Endodermal cell (in vitro differentiated cells): Measurements from ENCODE around the gene TUT7. TPM values are rescaled to one million over a fixed set of nuclear protein-coding genes. Genes with fewer than 3 reads are reported as not detected.

Source experiments
- DNase-seq: peaks from one replicate; pipeline ENCODE4 v3.0.0-alpha.2; 2017
- H3K27ac ChIP-seq: 2 replicates; pipeline ENCODE4 v1.5.1; 2013; ENCODE audit warnings: mild to moderate bottlenecking, low read depth, low read length, moderate library complexity
- H3K27me3 ChIP-seq: 2 replicates; pipeline ENCODE4 v1.6.1; 2013; ENCODE audit warnings: mild to moderate bottlenecking, low read length, moderate library complexity; ENCODE audit not compliant: insufficient read depth, control insufficient read depth, poor library complexity, severe bottlenecking
- H3K36me3 ChIP-seq: 2 replicates; pipeline ENCODE4 v1.7.0; 2013; ENCODE audit warnings: mild to moderate bottlenecking, low read length, moderate library complexity; ENCODE audit not compliant: control insufficient read depth, insufficient read depth
- H3K4me1 ChIP-seq: one replicate; pipeline ENCODE4 v1.7.0; 2013; ENCODE audit warnings: low read length; ENCODE audit not compliant: control insufficient read depth, insufficient read depth
- H3K4me3 ChIP-seq: 2 replicates; pipeline ENCODE4 v1.5.1; 2013; ENCODE audit warnings: mild to moderate bottlenecking, low read length, moderate library complexity
- H3K9ac ChIP-seq: 2 replicates; pipeline ENCODE4 v1.6.1; 2013; ENCODE audit warnings: mild to moderate bottlenecking, low read length, moderate library complexity; ENCODE audit not compliant: poor library complexity, severe bottlenecking; ENCODE audit errors: extremely low read depth
- H3K9me3 ChIP-seq: 2 replicates; pipeline ENCODE4 v1.6.1; 2013; ENCODE audit warnings: mild to moderate bottlenecking, low read length, moderate library complexity; ENCODE audit not compliant: control insufficient read depth
- H3K27ac Mint-ChIP-seq: 2 replicates; pipeline ENCODE4 v1.8.0; 2020; ENCODE audit warnings: mixed read lengths
- H3K27me3 Mint-ChIP-seq: 2 replicates; pipeline ENCODE4 v1.8.0; 2021; ENCODE audit warnings: mild to moderate bottlenecking, mixed read lengths; ENCODE audit not compliant: insufficient read depth
- H3K36me3 Mint-ChIP-seq: 2 replicates; pipeline ENCODE4 v1.8.0; 2020; ENCODE audit warnings: low read depth, mixed read lengths
- H3K4me1 Mint-ChIP-seq: 2 replicates; pipeline ENCODE4 v1.8.0; 2020; ENCODE audit warnings: mixed read lengths
- H3K4me3 Mint-ChIP-seq: 2 replicates; pipeline ENCODE4 v1.8.0; 2020; ENCODE audit warnings: mild to moderate bottlenecking, moderate library complexity, mixed read lengths
- H3K9me3 Mint-ChIP-seq: 2 replicates; pipeline ENCODE4 v1.8.0; 2020; ENCODE audit warnings: mild to moderate bottlenecking, mixed read lengths
- WGBS, 2 experiments: methylation state at CpG; one replicate each; pipeline versions ENCODE4 v1.1.5 to v1.1.7; 2013; ENCODE audit warnings: missing lambda C conversion rate in 2 of 2, mixed read lengths in 1 of 2; ENCODE audit not compliant: insufficient coverage in 1 of 2, insufficient read length in 1 of 2; 5-methylcytosine and 5-hydroxymethylcytosine counted together
- total RNA-seq, 2 donors: library from RNA; stranded (reverse); fragmentation: NEBNext Ultra II Directional in 1 of 2; extraction: Animal tissue kit (Norgen Biotek cat#: 25700) in 1 of 2; gene quantifications; 2 replicates in 1 of 2; 3 replicates in 1 of 2; pipeline ENCODE4 v1.2.1, GENCODE V29; 2021
- TF ChIP-seq, protein P1 (sequence below): fragments of 200-600 bp; sonication (generic); conservative IDR thresholded peaks from 2 replicates; pipeline ENCODE4 v1.5.0; 2021; ENCODE audit warnings: antibody characterized with exemption, mild to moderate bottlenecking

Gene TUT7
- total RNA-seq, 2 donors from 2014 or later, result 25.8 to 38.3 TPM

- peaks cover 38% of the 10 kb centered on the region for H3K36me3 Mint-ChIP-seq
- no peak overlapping the region for H3K9ac ChIP-seq
Observed at GRCh38 chr9:86349271-86349670, 4.9 kb downstream of the TUT7 start.

GRCh38 chr9:86347991-86348390 lies 6.2 kb downstream of the TUT7 start:
- 86 to 94% methylated on average over 1 to 2 of the region's 2 CpGs for WGBS, 2 experiments
- no peak for DNase-seq
- no peak overlapping the region for H3K4me3 Mint-ChIP-seq
- H3K9ac ChIP-seq, result no peak overlapping the region
- H3K4me1 ChIP-seq, result no peaks in the 10 kb centered on the region
- no peak overlapping the region for H3K27ac ChIP-seq
- H3K27me3 ChIP-seq, result no peaks in the 10 kb centered on the region
- H3K9me3 ChIP-seq, result no peaks in the 10 kb centered on the region
- no peaks in the 10 kb centered on the region for H3K9me3 Mint-ChIP-seq
- H3K4me3 ChIP-seq, result no peak overlapping the region
- peaks cover 64% of the 10 kb centered on the region for H3K36me3 ChIP-seq
- TF ChIP-seq, protein P1, sequence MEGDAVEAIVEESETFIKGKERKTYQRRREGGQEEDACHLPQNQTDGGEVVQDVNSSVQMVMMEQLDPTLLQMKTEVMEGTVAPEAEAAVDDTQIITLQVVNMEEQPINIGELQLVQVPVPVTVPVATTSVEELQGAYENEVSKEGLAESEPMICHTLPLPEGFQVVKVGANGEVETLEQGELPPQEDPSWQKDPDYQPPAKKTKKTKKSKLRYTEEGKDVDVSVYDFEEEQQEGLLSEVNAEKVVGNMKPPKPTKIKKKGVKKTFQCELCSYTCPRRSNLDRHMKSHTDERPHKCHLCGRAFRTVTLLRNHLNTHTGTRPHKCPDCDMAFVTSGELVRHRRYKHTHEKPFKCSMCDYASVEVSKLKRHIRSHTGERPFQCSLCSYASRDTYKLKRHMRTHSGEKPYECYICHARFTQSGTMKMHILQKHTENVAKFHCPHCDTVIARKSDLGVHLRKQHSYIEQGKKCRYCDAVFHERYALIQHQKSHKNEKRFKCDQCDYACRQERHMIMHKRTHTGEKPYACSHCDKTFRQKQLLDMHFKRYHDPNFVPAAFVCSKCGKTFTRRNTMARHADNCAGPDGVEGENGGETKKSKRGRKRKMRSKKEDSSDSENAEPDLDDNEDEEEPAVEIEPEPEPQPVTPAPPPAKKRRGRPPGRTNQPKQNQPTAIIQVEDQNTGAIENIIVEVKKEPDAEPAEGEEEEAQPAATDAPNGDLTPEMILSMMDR, result no peak
- peaks cover 42% of the 10 kb centered on the region for H3K36me3 Mint-ChIP-seq
- H3K4me1 Mint-ChIP-seq, result peaks cover 10% of the 10 kb centered on the region
- H3K27ac Mint-ChIP-seq, result no peak overlapping the region
- H3K27me3 Mint-ChIP-seq, result no peaks in the 10 kb centered on the region

More at GRCh38 chr9:86349271-86349670, 4.9 kb downstream of the TUT7 start:
- Histone ChIP-seq H3K27me3 (no peaks in the 10 kb centered on the region), H3K27ac (no peak overlapping the region), H3K36me3 (peaks cover 52% of the 10 kb centered on the region), H3K9me3 (no peaks in the 10 kb centered on the region), H3K4me3 (no peak overlapping the region), H3K4me1 (no peaks in the 10 kb centered on the region)
- H3K27me3 Mint-ChIP-seq, result no peaks in the 10 kb centered on the region
- no peak overlapping the region for H3K4me3 Mint-ChIP-seq
- 94 to 100% methylated on average over 2 of the region's 3 CpGs for WGBS, 2 experiments
- H3K4me1 Mint-ChIP-seq, result peaks cover 11% of the 10 kb centered on the region
- no peak overlapping the region for H3K27ac Mint-ChIP-seq
- no peaks in the 10 kb centered on the region for H3K9me3 Mint-ChIP-seq
- TF ChIP-seq, protein P1, result no peak
- DNase-seq, result no peak

- DNase-seq, result no peak
- H3K9ac ChIP-seq, result no peak overlapping the region
- H3K4me1 ChIP-seq, result no peaks in the 10 kb centered on the region
- 91 to 100% methylated on average over 2 of the region's 2 CpGs for WGBS, 2 experiments
- no peaks in the 10 kb centered on the region for H3K9me3 Mint-ChIP-seq
- no peaks in the 10 kb centered on the region for H3K4me1 Mint-ChIP-seq
- H3K27me3 ChIP-seq, result no peaks in the 10 kb centered on the region
- no peak overlapping the region for H3K27ac ChIP-seq
- no peaks in the 10 kb centered on the region for H3K27me3 Mint-ChIP-seq
- peaks cover 76% of the 10 kb centered on the region for H3K36me3 ChIP-seq
- H3K4me3 ChIP-seq, result no peak overlapping the region
- peaks cover 52% of the 10 kb centered on the region for H3K36me3 Mint-ChIP-seq
- TF ChIP-seq, protein P1, result no peak
- H3K27ac Mint-ChIP-seq, result no peak overlapping the region
- no peaks in the 10 kb centered on the region for H3K9me3 ChIP-seq
- no peak overlapping the region for H3K4me3 Mint-ChIP-seq
Observed at GRCh38 chr9:86344818-86345217, 9.4 kb downstream of the TUT7 start.
